H54 (cell line): ENCODE data around the gene MYLK.
"Not testable (repeated sequence)": the region's sequence is repeated elsewhere in the genome, so short reads cannot be mapped to it uniquely, and the experiment has no call there.

ENCODE experiments used
- DNase-seq: peaks from one replicate; pipeline ENCODE4 v3.0.0; 2011; ENCODE audit warnings: low spot score, mixed read lengths; ENCODE audit not compliant: insufficient read length
- FAIRE-seq: peaks from 3 replicates; lab custom pipeline; 2011; peaks lifted over from hg19 to GRCh38; lab: Jason Lieb, UNC
- POLR2A ChIP-seq: IDR thresholded peaks from 2 replicates; pipeline ENCODE4 v1.6.1; 2011; ENCODE audit warnings: low read depth, mild to moderate bottlenecking, low read length

Gene MYLK

GRCh38 chr3:123706871-123707270 lies 177.3 kb downstream of the MYLK start:
- DNase-seq (no peak), FAIRE-seq (no peak)
- no peak for TF ChIP-seq POLR2A

DNA sequence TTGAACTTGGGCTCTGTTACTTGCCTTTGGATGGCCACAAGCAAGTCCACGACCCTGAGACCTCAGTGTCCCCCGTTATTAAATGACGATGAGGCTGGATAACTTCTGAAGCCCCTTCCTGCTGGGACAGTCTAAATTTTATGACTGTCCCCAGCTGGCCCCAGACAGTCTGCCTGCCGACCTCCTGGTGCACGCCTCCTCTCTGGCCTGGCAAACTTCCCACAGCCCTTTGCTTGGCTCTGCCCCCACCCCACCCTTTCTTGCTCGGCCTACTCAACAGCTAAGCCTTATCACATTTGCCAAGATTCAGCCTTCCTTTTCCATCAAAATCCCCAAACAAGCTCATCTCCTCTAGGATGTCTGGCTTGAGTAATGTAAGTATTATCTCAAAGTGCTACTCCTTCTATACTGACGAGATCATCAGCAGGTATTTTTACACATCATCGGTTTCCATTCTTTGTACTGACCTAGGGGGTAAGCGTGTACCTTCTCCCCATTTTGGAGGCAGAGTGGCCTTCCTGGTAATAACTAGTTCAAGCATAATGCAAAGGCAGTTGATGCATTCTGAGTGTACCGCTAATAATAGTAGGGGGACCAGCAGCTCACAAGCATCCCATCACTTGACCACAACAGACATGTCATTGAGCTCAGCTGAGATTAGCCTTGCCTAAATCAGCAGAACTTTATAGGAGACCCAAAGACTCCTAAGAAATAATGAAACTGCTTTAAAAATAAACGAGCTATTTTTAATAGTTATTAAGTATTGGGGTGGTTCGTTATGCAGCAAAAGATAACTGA lies 178.4 kb downstream of the MYLK start:
- DNase-seq = no peak
- TF ChIP-seq POLR2A = no peak
- no peak for FAIRE-seq

GRCh38 chr3:123703663-123704062 lies 180.5 kb downstream of the MYLK start:
- FAIRE-seq, DNase-seq: not testable (repeated sequence)

DNA sequence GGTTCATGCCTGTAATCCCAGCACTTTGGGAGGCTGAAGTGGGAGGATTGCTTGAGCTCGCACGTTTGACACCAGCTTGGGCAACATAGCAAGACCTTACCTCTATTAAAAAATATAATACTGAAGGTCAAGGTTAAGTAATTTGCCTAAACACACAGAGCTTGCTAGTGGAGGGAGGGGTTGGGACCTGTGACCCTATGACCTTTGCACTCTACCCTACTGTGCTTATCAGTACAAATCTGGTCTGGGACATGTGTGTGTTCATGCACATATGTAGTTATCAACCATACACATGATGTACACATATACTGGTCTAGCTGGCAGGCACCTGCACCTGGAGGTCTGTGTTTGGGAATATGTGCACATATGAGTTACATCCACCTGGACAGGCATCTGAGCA lies 181.4 kb downstream of the MYLK start:
- no peak for TF ChIP-seq POLR2A
- DNase-seq (no peak), FAIRE-seq (no peak)

DNA sequence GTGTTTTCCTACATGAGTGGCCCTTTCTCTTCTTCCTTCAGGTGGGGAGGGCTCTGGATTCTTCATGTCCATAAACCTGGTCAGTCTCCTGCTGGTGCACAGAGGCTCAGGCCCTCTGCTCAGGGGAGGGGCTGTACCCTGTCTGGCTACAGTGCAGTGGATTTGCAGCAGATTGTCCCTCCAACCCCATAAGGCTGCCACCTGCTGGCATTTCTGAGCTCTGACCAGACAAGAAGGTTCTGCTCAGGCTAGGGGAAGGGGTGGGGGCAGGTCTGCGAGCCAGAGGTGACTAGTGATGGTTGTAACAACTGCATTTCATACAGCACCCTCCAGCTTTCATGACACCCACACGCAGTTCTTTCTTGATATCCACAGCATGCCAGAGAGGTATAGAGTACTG lies 182.1 kb downstream of the MYLK start:
- peak; percentile 53 for FAIRE-seq
- not testable (repeated sequence) for DNase-seq

DNA sequence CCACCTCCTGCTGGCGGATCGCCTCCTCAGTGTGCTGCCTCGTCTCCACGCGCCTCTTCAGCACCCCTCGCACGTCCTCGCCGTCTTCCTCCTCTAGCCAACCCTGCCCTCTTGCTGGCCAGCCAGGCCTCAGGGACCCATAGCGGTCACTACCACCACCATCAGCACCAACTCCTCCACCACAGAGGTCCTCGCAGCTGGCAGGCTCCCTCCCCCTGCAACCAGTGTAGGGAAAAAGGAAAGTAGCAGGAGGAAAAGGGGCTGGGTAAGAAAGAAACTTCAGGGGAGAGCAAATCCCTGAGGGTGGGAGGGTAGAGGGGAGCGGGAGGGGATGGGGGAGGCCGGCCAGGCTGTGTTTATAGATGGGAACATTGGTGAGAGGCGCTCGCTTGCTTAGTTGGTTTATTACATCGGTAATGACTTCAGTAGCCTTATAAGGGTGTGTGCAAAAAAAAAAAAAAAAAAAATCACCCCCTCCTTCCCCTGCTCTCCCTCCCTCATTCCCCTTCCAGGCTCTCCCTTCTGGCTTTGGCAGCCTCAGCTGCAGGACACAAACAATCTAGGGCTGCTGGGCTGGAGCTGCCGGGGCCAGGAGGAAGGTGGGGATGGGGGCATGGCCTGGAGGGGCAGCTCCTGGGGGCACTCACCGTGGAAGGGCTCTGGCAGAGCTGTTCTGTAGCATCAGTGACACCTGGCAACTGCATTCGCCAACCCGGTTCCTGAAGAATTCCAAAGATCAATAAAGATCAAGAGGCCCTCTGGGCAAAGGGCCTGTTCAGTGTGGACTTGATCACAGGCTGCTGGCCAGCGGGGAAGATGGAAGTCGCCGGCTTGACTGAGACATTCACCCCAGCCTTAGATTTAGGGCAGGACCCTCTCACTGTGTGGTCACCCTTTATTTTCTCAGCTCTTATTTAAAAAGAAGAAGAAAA lies 183.1 kb downstream of the MYLK start:
- FAIRE-seq (no peak), DNase-seq (no peak)
- no peak for TF ChIP-seq POLR2A

- FAIRE-seq = no peak
- DNase-seq = no peak
- no peak for TF ChIP-seq POLR2A
Measured at GRCh38 chr3:123698813-123699212, 185.3 kb downstream of the MYLK start.

- DNase-seq (no peak), FAIRE-seq (no peak)
- TF ChIP-seq POLR2A = no peak
Measured at GRCh38 chr3:123696808-123697207, 187.3 kb downstream of the MYLK start.

GRCh38 chr3:123695731-123696640 lies 188.1 kb downstream of the MYLK start:
- FAIRE-seq (no peak), DNase-seq (no peak)
- no peak for TF ChIP-seq POLR2A

- DNase-seq = no peak
- no peak for TF ChIP-seq POLR2A
Measured at GRCh38 chr3:123695152-123695551, 189.0 kb downstream of the MYLK start.

DNA sequence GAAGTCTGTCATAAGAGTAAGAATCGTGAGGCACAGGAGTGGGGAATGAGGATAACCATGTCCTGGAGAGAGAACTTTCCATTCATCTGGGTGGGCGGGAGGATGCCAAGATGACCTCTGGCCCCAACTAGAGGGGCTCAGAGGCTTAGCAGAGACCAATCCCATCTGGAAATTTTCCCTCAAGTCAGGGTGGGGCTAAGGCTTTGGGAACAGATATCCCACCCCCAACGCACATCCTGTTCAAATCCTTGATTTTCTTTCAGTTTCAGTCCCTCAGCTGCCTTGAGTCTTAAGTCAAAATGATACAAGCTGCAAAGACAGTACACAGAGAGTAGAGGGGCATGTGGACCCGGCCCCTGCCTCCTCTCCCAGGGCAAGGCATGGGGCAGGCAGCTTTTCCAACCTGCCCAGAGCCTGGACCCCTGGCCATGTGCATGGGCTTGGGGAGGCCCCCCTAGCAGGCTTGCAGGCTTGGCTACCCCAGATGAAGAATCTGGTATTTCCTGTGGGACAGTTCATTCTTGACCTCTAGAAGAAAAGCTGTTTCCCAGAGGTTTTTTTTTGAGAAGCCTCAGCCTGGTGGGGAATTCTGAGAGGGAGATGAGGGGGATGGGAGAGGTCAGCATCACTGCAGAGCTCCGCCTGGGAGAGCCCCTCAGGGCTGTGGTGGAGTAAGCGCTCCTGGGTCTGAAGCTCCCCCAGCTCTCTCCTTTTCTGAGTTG lies 189.6 kb downstream of the MYLK start:
- DNase-seq (no peak), FAIRE-seq (no peak)
- no peak for TF ChIP-seq POLR2A

More at GRCh38 chr3:123695152-123695551, 189.0 kb downstream of the MYLK start:
- no peak for FAIRE-seq

DNA sequence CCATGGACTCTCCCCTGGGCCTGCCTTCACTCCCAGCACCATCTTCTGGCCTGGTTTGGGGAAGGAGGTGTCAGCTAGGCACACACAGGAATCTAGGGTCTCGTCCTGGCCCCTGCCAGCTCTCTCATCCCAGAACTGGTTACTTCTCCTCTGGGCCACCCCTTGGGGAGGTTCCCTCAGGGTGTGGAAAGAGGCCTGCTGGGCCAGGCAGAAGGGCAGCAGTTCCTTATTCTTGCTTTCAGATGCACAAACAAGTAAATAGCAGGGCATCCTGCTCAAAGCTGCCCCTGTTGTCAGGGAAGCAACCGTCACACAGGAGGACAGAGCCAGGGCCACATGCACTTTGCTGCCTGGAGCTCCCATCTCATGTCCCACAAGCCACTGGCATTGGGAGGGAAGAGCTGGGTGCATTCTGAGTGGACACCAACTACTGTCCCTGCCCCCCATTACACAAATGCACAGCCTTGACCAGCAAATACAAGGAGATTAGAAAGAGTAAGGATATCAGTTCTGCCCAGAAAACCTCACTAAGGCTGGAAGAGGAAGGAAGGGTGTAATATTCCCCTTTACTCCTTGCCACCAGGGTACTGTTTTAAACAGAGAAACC lies 190.4 kb downstream of the MYLK start:
- TF ChIP-seq POLR2A = no peak
- no peak for FAIRE-seq
- DNase-seq = no peak
